GM18498 (cell line): Measurements from ENCODE around the gene LIMS1.
"Not testable (repeated sequence)": the region's sequence is repeated elsewhere in the genome, so short reads cannot be mapped to it uniquely, and the experiment has no call there.

Experiments used
- ATAC-seq: cut with Tn5 transposase; IDR thresholded peaks from one replicate; pipeline ENCODE4 v1.9.1; 2021; ENCODE audit warnings: mild to moderate bottlenecking, moderate library complexity; ENCODE audit not compliant: unreplicated experiment

The LIMS1 gene

GRCh38 chr2:108657517-108657916 is 123.2 kb downstream of the LIMS1 start:
- not testable (repeated sequence) for ATAC-seq

GRCh38 chr2:108658553-108658952 is 124.3 kb downstream of the LIMS1 start:
- ATAC-seq = not testable (repeated sequence)

- ATAC-seq = not testable (repeated sequence)
These were observed 127.2 kb downstream of the LIMS1 start for GRCh38 chr2:108661493-108661892.

GRCh38 chr2:108662207-108662612 is 127.9 kb downstream of the LIMS1 start:
- peak; percentile 95 for ATAC-seq

DNA sequence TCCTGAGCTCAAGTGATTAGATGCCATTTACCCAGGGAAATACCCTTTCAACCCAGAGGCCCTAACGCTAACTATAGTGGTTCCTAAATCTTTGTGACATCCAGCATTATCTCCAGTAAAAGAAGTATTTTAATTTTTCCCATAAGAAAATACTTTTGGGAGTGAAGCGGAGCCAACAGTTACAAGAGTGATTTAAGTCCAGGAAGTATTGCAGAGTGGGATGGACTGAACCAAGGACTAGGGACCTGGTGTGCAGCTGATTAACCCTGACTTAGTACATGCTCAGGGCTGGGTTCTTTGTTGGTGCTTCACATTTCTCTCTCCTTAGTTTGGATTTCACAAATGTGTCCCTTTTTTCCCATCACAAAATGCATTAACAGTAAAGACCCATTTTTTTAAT is 129.1 kb downstream of the LIMS1 start:
- ATAC-seq = not testable (repeated sequence)

DNA sequence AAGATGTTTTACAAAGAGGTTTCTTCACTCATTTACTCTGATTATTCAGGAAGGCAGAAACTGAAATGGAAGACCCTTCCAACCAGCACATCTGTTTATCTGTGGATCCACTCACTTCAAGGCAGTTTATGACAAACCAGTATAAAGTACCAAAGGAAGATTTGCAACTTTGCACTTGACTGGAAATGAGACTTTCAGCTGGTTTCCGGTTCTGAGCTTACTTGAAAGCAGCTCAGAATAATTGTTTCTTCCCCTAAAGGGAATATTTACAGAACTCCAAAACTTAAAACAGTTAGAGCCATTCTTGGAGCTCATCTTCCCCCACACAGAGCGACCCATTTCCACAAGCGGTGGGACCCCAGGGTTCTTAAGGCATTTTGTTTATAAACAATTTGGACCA is 129.8 kb downstream of the LIMS1 start:
- ATAC-seq = not testable (repeated sequence)

DNA sequence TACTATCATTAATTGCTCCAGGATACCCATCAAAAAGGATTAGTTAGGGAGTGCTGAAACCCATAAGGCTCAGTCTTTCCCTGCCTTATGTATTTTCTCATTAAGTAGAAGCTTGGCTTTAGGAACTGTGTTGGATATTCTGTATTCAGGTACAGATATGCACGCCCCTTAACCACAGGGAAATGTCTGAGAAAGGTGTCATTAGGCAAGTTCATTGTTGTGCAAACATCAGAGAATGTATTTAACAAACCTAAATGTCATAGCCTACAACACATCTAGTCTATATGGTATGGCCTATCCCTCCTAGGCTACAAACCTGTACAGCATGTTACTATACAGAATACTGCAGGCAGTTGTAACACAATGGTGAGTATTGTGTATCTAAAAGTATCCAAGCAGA is 130.7 kb downstream of the LIMS1 start:
- ATAC-seq = not testable (repeated sequence)

DNA sequence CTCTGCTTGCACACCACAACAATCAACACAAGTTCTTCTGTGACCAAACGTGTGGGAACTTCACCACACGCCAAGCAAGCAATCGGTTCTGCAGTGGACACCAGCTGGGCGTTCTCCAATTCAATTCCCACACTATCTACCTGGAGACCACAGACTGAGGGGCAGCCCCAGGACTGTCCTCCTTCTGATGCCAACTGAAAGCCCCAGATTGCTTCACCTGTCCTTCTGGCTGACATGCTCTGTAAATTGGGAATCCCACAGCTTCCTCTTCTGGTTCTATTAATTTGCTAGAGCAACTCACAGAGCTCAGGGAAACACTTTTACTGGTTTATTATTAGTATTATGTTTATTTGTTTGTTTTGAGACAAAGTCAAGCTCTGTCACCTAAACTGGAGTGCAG is 131.7 kb downstream of the LIMS1 start:
- not testable (repeated sequence) for ATAC-seq

DNA sequence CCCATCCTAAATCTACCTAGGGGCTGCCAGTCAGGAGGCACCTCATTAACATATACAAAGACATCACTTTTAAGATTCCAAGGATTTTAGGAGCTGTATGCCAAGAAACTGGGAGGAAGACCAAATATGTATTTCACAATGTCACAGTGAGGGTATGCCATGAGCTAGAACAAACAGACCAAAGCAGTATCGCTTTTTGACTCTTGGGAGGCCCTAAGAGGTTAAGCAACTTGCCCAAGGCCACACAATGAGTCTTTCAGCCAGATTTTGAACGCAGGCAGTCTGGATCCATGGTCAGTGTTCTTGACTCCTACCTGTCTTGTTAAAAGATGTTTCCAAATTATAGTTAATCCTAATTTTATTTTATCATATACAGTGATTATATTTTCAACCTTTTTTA is 132.9 kb downstream of the LIMS1 start:
- not testable (repeated sequence) for ATAC-seq

- not testable (repeated sequence) for ATAC-seq
These were observed 136.0 kb downstream of the LIMS1 start for GRCh38 chr2:108670282-108670681.

DNA sequence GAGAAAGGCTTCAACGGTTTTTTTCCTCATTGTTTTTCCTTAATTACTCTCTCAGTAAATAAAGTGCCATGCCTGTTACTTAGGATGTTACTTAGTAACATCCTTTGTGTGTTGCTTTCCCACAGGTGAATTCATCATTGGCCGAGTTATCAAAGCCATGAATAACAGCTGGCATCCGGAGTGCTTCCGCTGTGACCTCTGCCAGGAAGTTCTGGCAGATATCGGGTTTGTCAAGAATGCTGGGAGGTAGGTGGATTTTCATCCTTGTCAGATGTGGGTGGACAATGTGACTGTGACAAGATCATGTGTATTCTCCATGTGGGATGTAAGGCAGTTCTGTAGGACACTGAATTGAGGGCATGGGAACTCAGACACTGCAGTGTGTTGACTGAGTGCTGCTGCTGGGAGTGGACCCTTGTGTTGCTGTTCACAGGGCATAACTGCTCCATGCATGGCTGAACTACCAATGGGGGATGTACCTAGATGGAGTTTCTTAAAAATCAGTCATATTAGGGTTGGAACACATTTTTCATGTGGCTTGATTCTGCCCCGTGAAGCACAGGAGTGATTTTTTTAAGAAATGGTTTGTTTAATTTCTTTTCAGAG is 138.0 kb downstream of the LIMS1 start:
- not testable (repeated sequence) for ATAC-seq

DNA sequence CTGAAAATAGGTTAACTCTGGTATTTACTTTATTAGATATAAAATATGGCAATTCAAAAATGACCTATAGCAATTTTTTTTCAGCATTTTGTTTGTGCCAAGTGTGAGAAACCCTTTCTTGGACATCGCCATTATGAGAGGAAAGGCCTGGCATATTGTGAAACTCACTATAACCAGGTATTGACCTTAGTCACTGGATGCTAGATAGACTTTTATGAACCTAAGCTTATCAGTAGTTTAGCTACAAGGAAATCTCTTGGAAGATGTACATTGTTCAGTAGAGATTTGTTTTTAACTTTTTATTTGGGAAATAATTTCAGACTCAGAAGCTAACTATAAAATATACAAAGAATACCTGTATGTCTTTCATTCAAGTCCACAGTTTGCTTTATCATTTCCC is 142.3 kb downstream of the LIMS1 start:
- not testable (repeated sequence) for ATAC-seq

GRCh38 chr2:108677239-108677744 is 143.0 kb downstream of the LIMS1 start:
- ATAC-seq = not testable (repeated sequence)

- ATAC-seq = not testable (repeated sequence)
These were observed 144.0 kb downstream of the LIMS1 start for GRCh38 chr2:108678198-108678651.

DNA sequence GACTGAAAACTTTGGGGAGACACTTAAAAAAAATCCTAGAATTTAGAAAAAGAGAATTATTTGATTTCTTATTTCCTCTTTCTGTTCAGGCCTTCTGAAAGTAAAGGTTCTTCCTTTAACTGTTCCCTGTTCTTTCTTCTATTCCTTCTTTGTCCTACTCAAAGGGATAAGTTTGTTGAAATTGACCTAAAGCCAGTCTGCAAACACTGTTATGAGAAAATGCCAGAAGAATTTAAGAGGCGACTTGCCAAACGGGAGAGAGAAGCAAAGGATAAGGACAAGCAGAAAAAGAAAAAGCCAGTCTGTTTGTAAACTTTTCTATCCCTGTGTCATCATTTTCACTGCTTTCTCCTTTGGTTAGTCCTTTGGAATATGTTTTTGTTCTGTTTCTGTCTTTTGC is 146.5 kb downstream of the LIMS1 start:
- not testable (repeated sequence) for ATAC-seq

DNA sequence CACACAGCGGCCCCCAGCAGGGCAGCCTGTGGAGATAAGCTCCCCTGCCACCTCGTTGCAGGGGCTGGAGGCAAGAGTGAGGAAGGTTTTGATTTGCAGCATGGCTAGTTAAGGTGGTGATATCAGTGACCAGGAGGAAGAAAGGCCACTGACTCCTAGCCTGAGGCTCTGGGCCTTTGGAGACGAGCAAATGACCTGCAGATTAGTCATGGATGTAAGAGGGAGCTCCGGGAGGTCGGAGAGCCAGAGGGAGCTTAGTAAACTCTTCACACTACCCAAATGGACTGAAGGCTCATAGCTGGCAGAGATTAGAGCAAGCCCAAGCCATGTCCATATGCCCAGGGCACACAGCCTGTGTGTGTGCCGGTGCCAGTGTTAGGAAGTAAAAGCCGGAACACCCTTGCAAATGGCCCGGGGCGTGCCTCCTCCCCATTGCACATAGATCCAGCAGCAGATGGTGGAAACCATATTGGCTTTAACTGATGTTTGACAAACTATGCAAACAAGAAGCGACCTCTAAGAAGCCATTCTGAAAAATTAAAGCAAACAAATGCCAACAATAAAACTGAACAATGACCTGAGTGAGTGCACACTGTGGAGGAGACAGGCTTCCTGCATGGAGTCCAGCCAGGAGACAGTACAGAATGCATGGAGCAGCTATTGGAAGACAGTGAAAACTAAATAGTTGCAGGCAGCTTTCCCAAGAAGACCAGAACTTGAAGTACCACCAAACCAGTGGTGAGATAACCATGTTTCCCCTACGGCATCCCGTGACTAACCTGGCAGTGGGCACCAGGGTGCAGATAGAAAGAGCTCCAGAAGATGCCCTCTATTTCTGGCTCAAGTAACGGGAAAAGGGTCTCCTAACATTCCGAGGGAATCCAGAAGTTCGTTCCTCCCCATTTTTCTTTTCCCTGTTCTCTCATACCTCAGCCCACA is 154.8 kb downstream of the LIMS1 start:
- ATAC-seq = not testable (repeated sequence)

DNA sequence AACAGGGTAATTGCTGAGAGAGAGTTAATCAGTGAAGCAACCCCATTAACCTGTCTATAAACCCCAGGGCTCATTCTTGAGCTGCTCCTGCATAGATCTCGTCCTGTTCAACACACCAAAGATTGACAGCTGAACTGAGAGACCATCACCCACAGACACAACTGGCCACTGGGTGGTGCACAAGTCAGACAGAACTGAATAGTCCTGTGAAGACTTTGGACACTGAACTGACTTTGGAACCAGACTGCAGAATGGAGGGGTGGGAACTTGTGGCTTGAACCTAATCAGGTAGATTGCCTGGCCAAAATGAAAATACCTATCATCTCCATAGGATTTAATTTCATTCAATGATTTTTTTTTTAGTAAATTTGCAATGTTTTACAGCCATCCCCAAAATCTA is 155.7 kb downstream of the LIMS1 start:
- ATAC-seq = not testable (repeated sequence)

GRCh38 chr2:108691447-108691846 is 157.2 kb downstream of the LIMS1 start:
- no peak for ATAC-seq

DNA sequence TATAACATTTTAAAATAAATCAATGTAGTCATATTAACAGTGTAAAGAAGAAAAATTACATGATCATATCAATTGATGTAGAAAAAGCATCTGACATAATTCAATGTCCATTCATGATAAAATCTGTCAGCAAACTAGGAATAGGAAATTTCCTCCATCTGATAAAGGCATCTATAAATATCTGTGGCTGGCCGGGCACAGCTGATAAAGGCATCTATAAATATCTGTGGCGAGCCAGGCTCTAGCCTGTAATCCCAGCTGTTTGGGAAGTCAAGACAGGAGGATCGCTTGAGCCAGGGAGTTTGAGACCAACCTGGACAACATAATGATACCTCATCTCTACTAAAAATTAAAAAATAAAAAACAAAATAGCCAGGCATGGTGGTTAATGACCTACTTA is 166.9 kb downstream of the LIMS1 start:
- ATAC-seq = no peak

DNA sequence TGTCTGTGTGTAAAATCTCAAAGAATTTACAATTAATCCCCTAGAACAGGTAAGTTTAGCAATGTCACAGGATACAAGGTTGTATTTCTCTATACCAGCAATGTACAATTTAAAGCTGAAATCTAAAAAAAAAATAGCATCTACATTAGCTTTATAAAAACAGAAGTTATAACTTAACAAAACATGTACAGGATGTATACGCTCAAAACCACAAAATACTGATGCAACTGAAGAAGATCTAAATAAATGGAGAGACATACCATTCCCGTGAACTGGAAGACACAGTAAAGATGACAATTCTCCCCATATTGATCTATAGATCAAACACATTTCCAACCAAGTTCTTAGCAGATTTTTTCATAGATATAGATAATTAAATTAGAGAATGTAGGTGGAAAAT is 167.5 kb downstream of the LIMS1 start:
- ATAC-seq = no peak

DNA sequence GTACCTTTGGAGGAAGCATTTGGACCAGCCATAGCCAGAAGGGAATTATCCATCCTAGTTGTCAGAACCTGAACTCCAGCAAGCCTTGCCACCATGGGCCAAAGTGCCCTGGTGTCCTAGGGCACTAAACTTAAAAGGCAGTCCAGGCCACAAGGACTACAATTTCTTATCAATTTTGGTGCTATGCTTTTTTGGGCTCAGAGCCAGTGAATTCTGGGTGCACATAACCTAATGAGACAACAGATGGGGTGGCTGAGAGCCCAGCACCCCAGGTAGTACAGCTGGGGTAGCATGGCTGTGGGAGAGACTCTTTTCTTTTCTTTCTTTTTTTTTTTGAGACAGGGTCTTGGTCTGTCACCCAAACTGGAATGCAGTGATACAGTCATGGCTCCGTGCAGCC is 170.6 kb downstream of the LIMS1 start:
- ATAC-seq = no peak

DNA sequence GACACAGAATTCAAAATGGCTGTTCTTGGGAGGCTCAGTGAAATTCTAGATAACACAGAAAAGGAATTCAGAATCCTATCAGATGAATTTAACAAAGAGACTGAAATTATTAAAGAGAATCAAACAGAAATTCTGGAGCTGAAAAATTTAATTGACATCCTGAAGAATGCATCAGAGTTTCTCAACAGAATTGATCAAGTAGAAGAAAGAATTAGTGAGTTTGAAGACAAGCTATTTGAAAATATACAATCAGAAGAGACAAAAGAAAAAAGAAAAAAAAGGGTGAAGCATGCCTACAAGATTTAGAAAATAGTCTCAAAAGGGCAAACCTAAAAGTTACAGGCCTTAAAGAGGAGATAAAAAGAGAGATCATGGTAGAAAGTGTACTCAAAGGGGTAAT is 173.0 kb downstream of the LIMS1 start:
- no peak for ATAC-seq
